HG03196 (cell line): ENCODE results near the gene HOTAIR.

ENCODE experiments used
- ATAC-seq: cut with Tn5 transposase; IDR thresholded peaks from one replicate; pipeline ENCODE4 v1.9.1; 2021; ENCODE audit not compliant: unreplicated experiment

The HOTAIR gene

DNA sequence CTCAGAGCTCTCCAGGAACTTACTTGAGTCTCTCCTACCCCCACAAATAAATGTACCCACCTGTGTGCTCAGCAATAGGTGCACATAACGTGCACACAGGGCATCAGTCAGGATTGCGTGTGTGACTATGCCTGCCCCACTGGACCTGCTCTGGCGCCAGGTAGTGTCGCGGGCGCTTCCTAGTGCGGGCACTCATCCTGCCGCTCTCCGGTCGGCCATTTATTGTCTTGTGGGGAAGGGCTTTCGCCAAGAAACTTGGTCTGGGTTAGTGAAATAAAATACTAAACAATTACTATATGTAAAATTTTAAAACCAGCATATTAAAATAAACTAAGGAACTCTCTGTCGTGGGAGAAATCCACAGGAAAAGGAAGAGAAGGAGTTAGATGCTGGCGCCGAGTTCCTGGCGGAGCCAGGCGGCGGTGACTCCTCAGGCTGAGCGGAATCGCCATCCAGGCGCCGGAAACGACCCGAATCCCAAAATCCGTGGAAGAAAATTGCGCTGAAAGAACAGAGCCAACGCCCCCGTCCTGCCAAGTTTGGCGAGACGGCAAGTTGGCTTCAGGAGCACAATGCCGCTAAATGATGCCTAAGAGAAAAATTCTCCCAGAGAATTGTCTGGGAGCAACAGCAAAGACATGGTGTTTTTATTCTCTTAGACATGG lies 44.0 kb downstream of the HOTAIR start:
- ATAC-seq = no peak

DNA sequence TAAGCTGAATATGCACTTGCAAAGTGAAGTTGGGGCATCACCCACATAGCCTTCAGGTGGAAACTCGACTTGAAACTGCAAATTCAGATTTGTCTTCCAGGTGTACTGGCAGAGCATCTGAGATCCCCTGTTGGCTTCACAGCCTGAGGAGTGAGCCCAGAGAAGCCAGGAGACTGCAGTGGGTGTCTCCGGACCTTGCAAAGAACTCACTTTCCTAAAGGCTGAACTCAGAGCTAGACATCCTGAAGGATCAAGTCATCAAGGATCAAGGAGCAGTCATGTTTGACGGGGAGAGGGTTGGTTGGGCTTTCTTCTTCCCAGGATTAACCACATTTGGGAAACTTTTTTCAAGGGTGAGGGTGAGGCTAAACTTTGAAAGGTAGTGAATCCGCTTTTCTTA lies 45.2 kb downstream of the HOTAIR start:
- ATAC-seq = no peak

DNA sequence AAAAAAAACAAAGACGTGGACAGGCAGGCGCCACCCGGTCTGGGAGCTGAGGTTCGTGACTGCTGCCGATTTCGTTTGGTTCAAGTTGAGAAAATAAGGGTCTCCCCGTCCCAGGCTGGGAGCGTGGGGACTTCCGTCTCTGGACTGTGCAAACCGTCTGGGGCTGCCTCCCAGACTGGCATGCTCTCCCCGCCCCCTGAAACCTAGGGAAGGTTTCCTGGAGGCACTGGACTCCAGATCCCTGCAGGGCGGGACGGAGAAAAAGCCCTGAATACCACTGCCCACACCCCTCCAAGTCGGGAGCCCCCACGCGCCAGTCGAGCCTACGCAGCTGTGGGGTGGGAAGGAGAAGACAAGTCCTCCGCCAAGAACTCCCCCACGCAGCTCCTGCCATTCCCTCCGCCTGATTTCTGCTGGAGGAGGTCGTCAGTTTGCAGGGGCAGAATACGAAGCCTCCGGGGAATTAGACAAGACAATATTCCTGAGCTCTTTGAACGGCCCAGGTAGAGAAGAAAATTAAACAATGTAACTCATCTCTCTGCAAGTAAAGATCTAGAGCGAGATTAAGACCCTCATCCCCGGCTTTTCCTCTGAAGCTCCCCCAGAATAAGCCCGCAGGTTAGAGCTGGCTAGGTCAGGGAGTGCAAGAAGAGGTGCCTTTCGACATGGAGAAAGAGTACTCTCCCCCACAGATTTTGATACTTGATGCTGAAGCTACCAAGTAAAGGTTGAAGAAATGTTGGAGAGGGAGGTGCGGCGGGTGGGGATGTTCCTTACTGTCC lies 46.5 kb downstream of the HOTAIR start:
- ATAC-seq = no peak

DNA sequence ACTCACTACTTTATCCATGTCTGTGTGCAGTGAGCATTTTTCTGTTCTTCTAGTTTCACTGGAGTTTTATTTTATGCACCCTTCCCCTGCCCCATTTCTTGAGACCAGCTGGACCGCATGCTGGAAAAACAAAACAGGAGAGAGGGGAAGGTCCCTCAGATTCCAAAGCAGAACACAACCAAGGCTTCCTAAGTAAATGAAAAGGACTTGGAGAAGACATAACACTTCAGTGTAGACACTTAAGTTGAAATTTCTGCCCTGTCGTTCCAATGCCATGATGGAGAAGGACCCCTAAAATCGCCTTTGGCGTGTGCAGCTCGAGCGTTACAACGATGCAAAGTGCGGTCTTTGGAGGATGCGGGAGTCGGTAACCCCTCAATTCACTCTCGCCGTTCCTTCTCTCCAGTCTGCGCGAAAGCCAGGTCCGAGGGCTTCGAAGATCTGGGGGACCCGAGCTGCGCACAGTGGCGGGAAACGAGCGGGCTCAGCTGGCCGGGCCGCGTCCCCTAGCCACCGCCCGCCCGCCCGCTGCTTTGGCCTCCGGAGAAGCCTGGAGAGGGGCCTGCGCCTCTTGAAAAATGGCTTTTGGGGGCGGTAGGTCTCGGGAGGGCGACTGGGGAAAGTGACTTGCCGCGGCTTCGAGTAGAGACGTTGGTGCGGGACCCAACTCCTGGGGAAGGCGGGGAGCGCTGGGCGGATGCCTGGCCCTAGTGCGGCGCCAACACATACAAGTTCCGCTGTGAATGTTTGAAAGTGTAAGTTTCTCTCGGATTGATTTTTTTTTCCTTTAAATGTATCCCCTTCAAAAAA lies 47.3 kb downstream of the HOTAIR start:
- ATAC-seq = no peak

DNA sequence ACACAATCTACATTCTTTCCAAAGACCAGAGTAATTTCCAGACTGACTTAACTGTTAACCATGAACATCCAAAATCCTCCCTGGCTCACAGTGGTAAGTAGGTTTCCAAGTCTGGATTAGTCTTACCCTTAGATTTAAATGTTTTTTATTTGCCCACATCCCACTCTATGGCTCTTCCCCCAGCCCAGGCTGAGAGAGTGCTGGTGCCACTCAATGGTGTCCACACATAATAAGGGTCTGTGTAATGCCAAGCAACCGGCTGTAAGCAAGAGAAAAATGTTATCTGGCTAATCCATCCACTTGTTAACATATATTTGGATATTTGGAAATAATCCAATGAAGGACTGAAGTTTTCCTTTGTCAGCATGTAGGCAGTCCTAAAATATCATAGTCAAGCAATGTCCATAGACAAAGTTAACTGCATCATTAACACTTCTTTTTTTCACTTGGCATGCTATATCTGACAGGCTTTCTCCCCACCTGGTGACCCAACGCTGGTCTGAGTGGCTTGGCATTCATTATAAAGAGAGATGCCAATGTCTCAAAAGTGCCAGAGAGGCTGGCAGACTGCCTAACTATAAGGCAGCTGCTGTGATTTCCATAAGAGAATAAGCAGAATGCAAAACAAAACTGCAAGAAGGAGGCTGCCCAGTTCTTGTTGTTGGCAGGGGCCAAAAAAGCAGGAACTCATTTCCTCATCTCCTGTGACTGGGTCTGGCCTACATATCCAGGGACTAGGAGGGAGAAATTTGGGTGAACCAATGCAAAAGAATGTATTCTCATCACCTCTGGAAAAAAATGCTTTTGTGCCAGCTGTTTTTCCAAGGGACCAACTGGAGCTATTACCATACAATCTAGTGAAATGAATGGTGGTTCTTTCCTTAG lies 50.0 kb downstream of the HOTAIR start:
- ATAC-seq = no peak

DNA sequence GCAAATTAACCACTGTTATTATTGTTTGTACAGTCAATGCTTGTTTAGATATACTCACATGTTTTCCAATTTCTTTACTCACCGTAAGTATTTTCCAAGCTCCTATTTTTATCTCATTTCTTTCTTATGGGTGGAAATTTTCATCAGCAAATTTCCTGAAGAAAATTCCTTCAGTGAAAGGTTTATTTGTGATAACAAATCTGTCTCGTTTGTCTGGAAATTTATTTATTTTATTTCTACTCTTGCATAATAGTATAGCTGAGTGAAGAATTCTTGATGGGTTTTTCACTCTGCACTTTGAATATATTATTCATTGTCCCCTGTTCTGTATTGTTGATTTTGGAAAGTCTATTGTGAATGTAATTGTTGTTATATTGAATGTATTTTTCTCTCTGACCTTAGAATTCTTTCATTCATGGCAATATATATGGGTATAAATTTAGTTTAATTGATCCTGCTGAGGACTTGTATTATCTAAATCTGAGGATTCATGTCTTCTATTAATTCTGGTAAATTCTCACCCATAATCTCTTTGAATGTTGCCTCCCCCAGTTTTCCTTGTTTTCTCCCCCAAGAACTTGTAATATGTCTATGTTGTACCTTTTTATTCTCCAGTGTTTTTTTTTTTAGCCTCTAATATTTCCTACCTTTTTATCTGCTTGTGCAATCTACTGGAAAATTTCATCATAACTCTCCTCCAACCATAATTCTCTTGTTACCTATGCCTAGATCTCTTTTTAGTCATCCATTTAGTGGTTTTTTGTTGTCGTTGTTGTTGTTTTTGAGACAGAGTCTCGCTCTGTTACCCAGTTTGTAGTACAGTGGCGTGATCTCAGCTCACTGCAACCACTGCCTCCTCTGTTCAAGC lies 57.7 kb downstream of the HOTAIR start:
- no peak for ATAC-seq
